GM23248 (cell line): ENCODE results near the gene FBXL2.

ENCODE experiments used
- EZH2 ChIP-seq: fragments of 200-600 bp; sonication (generic); IDR thresholded peaks from 2 replicates; pipeline ENCODE4 v1.6.1; 2018; ENCODE audit warnings: antibody characterized with exemption, mild to moderate bottlenecking; ENCODE audit not compliant: insufficient read depth, poor library complexity, severe bottlenecking
- EZH2phosphoT487 ChIP-seq: fragments of 200-600 bp; sonication (generic); IDR thresholded peaks from 2 replicates; pipeline ENCODE4 v1.6.1; 2018; ENCODE audit warnings: antibody characterized with exemption, moderate library complexity, mild to moderate bottlenecking, low read depth; ENCODE audit not compliant: insufficient read depth

GRCh38 chr3:33391255-33391995, 114.2 kb downstream of the FBXL2 start:
- no peak for TF ChIP-seq EZH2
- TF ChIP-seq EZH2phosphoT487: no peak
